Body of pancreas (tissue), 4 donors: Measurements from ENCODE around the gene EFNA3. TPM values are rescaled to one million over a fixed set of nuclear protein-coding genes. Genes with fewer than 3 reads are reported as not detected.

Experiments used
- ATAC-seq: fragments of 150-250 bp; one replicate; pipeline ENCODE4 v1.9.1; 2016
- DNase-seq, 4 donors: peaks; one replicate each; pipeline ENCODE4 v3.0.0-alpha.2; 2019
- H3K27ac ChIP-seq, 4 donors: fragments of 200-600 bp; sonication (generic); 1 replicate in 3 of 4; 2 replicates in 1 of 4; pipeline versions ENCODE4 v1.5.1 to v1.6.1; 2016 to 2019; ENCODE audit warnings: mild to moderate bottlenecking in 1 of 4, mixed read lengths in 1 of 4, moderate library complexity in 1 of 4
- H3K27me3 ChIP-seq, 2 donors: fragments of 200-600 bp; sonication (generic); one replicate each; pipeline ENCODE4 v1.6.0; 2016; ENCODE audit warnings: mild to moderate bottlenecking in 1 of 2
- H3K36me3 ChIP-seq, 2 donors: fragments of 200-600 bp; sonication (generic); replicated peaks in 1 of 2; 2 replicates each; pipeline ENCODE4 v1.5.1; 2016; ENCODE audit warnings: low read depth in 2 of 2; ENCODE audit not compliant: insufficient read depth in 1 of 2
- H3K4me1 ChIP-seq: fragments of 200-600 bp; sonication (generic); one replicate; pipeline ENCODE4 v1.6.0; 2016
- H3K4me3 ChIP-seq, 2 donors: fragments of 200-600 bp; sonication (generic); 1 replicate in 1 of 2; 2 replicates in 1 of 2; pipeline ENCODE4 v1.5.1; 2016 to 2019
- H3K9me3 ChIP-seq, 3 donors: fragments of 200-600 bp; sonication (generic); 1 replicate in 2 of 3; 2 replicates in 1 of 3; pipeline ENCODE4 v1.5.1; 2016
- POLR2A ChIP-seq, 3 donors: fragments of 450-650 bp; IDR thresholded peaks; one replicate each; pipeline ENCODE4 v1.6.1; 2016; ENCODE audit warnings: antibody characterized with exemption in 3 of 3, mild to moderate bottlenecking in 2 of 3
- WGBS, 2 donors: methylation state at CpG; one replicate each; pipeline ENCODE4 v1.1.5; 2017; 5-methylcytosine and 5-hydroxymethylcytosine counted together
- intact Hi-C: fragments of 100-400 bp; cut with DNase I; formaldehyde crosslinking; loops from one replicate; pipeline ENCODE4 v1.15.1; 2023
- total RNA-seq, 2 donors: library from RNA; depleted of rRNA; stranded (reverse); fragments of >200 nt; gene quantifications; one replicate each; pipeline ENCODE4 v1.1.0, GENCODE V29; 2016
- TF ChIP-seq, protein P1 (sequence below), 7 experiments: fragments of 450-650 bp in 4 of 7; fragments of 200-600 bp in 3 of 7; sonication (generic) in 3 of 7; IDR thresholded peaks; one replicate each; pipeline ENCODE4 v1.5.1; 2016 to 2019; ENCODE audit warnings: antibody characterized with exemption in 7 of 7

Gene EFNA3
- total RNA-seq, 2 donors from 2014 or later: 1.8 TPM; not detected in 1

DNA sequence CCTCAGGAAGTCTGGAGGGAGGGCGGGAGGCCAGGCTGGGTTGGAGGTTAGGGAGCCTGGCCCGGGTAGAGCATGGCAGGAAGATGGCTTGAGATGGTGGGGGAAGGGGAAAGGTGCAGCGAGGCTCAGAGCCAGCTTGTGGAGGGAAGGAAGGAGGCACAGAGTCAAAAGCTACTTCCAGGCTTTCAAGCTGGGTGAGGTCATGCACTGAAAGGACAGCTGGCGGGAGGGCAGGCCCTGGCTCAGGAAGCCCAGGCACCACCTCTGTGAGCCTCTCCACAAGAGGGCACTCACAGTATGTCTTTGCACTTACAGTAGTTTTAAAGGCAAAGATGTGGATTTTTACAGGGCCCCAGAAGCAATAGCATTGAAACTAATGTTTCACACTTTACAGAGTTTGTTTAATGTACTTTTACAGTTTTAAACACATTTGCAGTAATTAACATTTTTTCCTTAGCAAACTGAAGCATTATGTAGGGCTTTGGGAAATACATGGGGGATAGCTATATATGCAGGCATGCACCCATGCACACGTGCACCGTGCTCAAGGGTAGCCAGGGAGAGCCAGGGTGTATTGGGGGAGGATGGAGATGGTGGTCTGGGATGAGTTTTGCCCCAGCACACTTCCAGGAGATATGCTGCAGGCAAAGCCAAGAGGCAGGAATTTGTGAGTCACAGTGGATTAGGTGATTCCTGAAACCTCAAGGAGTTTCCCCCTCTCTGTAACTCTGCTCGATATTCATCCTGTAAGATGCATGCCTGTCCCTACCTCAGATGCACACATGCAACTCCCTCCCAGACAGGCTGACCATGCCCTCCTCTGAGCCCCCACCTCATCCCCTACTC lies 33.6 kb upstream of the EFNA3 start:
- H3K27ac ChIP-seq: peak overlapping the region; percentile 49 to 77 (median 70)
- ATAC-seq: peak; percentile 99
- H3K9me3 ChIP-seq: no peaks in the 10 kb centered on the region
- no peaks in the 10 kb centered on the region for H3K27me3 ChIP-seq
- H3K36me3 ChIP-seq: no peaks in the 10 kb centered on the region
- DNase-seq: peak; percentile 91 to 96 (median 95)
- WGBS, 2 donors: 45 to 47% methylated on average over 7 of the region's 7 CpGs
- H3K4me3 ChIP-seq: no peak overlapping the region
- intact Hi-C loops: no loop called here
- no peak for TF ChIP-seq POLR2A (IDR thresholded peaks at IDR 0.05)
- TF ChIP-seq, protein P1, sequence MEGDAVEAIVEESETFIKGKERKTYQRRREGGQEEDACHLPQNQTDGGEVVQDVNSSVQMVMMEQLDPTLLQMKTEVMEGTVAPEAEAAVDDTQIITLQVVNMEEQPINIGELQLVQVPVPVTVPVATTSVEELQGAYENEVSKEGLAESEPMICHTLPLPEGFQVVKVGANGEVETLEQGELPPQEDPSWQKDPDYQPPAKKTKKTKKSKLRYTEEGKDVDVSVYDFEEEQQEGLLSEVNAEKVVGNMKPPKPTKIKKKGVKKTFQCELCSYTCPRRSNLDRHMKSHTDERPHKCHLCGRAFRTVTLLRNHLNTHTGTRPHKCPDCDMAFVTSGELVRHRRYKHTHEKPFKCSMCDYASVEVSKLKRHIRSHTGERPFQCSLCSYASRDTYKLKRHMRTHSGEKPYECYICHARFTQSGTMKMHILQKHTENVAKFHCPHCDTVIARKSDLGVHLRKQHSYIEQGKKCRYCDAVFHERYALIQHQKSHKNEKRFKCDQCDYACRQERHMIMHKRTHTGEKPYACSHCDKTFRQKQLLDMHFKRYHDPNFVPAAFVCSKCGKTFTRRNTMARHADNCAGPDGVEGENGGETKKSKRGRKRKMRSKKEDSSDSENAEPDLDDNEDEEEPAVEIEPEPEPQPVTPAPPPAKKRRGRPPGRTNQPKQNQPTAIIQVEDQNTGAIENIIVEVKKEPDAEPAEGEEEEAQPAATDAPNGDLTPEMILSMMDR (IDR thresholded peaks at IDR 0.05): peak; percentile 73 to 97 (median 91)
- peaks cover 12% of the 10 kb centered on the region for H3K4me1 ChIP-seq

DNA sequence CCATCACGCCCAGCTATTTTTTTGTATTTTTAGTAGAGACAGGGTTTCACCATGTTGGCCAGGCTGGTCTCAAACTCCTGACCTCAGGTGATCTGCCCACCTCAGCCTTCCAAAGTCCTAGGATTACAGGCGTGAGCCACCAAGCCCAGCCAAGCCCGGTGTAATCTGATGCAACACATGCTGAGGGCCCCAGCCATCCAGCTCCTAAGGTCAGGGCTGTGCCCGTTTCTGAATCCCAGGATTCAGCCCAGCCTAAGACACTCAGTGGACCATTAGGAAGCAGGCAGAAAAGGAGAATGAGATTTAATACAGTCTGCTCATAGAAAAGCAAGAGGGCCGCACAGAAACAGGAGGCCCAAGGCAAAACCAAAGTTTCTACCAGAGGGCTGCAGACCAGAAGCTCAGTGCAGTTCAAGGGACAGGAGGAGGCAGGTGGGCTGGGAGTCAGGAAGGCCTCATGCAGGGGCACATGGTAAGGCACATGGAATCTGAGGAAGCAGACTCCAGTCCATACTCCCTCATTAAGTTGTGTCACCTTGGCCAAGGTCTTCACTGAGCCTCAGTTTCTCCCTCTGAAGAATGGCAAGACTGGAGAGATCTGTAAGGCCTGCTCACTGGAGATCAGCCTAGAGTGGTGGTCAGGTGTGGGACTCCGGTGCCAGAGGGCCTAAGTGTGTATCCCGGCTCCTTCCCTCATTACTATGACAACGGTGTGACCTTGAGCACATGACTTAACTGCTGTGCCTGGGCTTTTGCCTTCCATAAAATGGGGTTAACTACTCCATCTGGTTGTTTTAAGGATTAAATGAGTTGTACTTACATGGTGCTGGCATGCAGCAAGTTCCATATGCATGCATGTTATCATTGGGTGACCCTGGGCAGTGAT lies 29.9 kb upstream of the EFNA3 start:
- ATAC-seq (no peak), DNase-seq (no peak)
- H3K4me3 ChIP-seq: no peak overlapping the region
- no peaks in the 10 kb centered on the region for H3K27me3 ChIP-seq
- H3K27ac ChIP-seq: no peak overlapping the region
- 78 to 87% methylated on average over 7 to 8 of the region's 8 CpGs for WGBS, 2 donors
- TF ChIP-seq POLR2A (IDR thresholded peaks at IDR 0.05): no peak
- TF ChIP-seq, protein P1 (IDR thresholded peaks at IDR 0.05): no peak
- no peaks in the 10 kb centered on the region for H3K36me3 ChIP-seq
- H3K4me1 ChIP-seq: peaks cover 37% of the 10 kb centered on the region
- H3K9me3 ChIP-seq: no peaks in the 10 kb centered on the region
- intact Hi-C loops: no loop called here

DNA sequence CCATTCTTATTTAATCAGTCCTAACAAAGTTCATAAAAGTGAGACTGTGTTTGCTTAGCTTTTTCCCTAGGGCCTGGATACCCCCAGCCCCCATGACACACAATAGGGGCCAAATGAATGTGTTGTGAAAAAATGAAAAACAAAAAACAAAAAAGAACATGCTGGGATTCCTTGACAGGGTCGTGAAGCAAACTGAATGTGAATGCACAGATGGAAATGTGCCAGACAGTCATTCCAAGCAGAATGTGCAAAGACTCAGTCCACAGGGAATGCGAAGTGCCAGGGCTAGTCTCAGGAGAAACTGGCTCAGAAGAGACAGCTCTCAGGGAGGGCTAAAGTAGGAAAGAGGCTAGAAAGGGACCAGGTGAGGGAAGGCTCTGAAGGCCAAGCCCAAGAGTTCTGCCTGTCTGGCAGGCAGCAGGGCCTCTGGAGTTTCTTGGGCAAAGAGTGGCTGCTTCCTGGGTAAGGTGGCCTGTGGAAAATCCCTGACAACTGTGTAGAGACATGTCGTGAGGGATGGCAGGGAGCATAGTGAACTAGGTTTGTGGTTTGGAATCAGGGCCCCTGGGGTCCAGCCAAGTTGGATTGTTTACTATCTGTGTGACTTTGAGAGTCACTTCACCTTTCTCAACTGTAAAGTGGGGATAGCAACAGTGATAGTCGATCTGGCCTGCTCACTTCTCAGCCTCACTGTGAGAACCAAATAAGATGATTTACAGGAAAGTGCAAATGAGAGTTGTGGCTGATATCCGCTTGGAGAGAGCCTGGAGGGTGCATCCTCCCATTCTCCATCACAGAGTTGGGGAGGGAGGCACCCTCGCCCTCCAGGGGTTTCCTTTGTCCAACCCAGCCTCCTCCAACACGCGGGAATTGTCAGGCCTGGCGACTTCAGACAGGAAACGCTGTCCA lies 28.7 kb upstream of the EFNA3 start:
- Histone ChIP-seq H3K9me3 (no peaks in the 10 kb centered on the region), H3K27ac (peak overlapping the region; percentile 74 to 93 (median 86)), H3K4me1 (peaks cover 32% of the 10 kb centered on the region), H3K4me3 (peak overlapping the region in 1 of 2 donors; percentile 45), H3K36me3 (no peaks in the 10 kb centered on the region), H3K27me3 (no peaks in the 10 kb centered on the region)
- intact Hi-C loops: no loop called here
- no peak for TF ChIP-seq POLR2A (IDR thresholded peaks at IDR 0.05)
- TF ChIP-seq, protein P1 (IDR thresholded peaks at IDR 0.05): no peak
- no peak for DNase-seq
- 13 to 16% methylated on average over 10 of the region's 10 CpGs for WGBS, 2 donors
- ATAC-seq: no peak

DNA sequence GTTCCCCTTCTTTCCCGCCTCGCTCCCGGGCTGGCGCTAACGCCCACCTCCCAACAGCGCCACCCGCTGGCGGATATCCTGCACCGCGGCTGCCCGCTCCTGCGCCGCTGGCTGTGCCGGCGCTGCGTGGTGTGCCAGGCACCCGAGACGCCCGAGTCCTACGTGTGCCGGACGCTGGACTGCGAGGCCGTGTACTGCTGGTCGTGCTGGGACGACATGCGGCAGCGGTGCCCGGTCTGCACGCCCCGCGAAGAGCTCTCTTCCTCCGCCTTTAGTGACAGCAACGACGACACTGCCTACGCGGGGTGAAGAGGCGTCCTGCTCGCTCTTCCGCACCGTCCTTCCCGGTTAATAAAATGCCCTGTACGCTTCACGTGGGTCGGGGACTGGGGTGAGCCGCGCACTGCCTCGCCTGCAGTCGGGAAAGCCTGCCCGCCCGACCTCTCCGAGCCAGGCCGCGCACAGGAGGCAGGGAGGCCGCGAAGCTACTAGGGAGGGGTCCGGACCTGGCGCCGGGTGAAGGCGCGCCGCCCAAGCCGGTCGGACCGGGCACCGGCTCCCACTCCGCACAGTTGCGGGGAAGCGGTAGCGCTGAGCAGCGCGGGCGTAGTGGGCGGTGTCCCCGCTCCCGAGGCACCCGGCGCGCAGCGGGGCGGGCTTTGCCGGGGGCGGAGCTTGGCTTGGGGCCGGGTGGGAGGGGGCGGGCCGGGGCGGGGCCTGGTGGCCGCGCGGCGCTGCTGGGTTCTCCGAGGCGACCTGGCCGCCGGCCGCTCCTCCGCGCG lies 27.9 kb upstream of the EFNA3 start, which contains the start of gene ADAM15:
ADAM15 (plus strand) TSS at position 757 of the 782 bp plus-strand sequence. CDS start 71 bp downstream, outside the sequence.
- Histone ChIP-seq H3K27ac (peak within 1 kb of the TSS; percentile 74 to 93 (median 86)), H3K9me3 (no peaks in the 10 kb centered on the region), H3K4me1 (peaks cover 31% of the 10 kb centered on the region), H3K27me3 (no peaks in the 10 kb centered on the region), H3K36me3 (no peaks in the 10 kb centered on the region), H3K4me3 (peak within 1 kb of the TSS; percentile 44 to 47)
- peak; percentile 6 to 59 (median 40) for TF ChIP-seq POLR2A (IDR thresholded peaks at IDR 0.05)
- TF ChIP-seq, protein P1 (IDR thresholded peaks at IDR 0.05): peak; percentile 81 to 93 (median 90)
- WGBS, 2 donors: 0% methylated on average over 12 to 59 of the region's 99 CpGs
- DNase-seq (peak; percentile 83 to 86 (median 84)), ATAC-seq (peak; percentile 87)
- intact Hi-C loops: no loop called here
